C4-2B (cell line): ENCODE results near the gene NFASC.

Experiments used
- H3K27ac ChIP-seq: fragments of 450-650 bp; 2 replicates; pipeline ENCODE4 v1.5.1; 2017
- ZFX ChIP-seq: fragments of 450-650 bp; IDR thresholded peaks from 2 replicates; pipeline ENCODE4 v1.6.1; 2017
- TF ChIP-seq, protein P1 (sequence below): fragments of 450-650 bp; conservative IDR thresholded peaks from 2 replicates; pipeline ENCODE4 v1.5.1; 2017; ENCODE audit warnings: mild to moderate bottlenecking

NFASC gene

DNA sequence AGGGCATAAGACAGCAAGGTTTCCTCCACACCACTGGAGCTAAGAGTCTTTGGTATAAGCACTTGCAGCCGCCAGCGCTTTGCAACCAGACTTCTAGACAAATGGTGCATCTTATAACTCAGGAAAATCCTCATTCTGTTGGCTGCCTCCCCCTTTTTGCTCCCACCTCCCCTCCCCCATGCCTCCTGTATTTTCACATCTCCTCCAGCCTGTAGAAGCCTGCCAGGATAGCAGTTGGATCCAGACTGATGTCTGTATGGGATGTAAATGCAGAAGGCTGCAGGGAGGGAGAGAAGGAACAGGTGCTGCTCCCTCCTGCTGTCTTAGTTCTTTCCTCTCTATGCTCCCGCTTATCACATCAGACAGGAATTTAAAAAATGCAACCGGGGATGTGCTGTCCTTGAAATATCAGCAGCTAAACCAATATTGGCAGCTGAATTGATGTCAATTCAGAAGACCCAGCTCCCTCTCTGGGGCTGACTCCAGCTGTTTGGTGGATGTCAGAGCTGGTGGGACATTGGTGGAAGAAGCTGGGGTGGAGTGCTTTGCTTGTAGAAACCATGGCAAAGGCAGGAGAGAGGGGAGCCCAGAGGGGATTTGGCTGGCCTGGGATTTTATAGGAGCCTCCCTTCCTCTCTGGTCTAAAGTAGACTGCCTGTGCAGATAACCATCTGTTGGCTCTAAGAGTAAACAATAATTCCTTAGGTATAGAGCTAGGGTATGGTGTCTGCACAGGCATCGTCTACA, 53.5 kb downstream of the NFASC start:
- H3K27ac ChIP-seq, result no peak overlapping the region
- no peak for TF ChIP-seq ZFX

DNA sequence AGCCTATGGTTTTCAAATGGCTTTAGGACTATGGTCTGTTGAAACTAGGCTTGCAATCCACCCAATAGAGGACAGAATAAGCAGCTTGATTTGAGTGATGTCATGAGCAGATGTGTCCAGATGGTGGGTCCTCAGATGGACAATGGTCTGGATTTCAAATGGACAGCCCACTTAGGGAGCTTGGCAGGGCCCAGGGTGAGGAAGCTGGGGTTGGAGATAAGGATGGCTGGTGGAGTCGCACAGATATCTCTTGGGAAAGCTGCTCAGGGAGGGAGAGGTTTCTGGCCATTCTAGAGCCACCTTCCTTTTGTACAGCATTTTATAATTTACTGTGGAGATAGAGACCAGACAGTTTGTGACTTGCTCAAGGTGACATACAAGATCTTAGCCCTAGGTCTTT, 55.0 kb downstream of the NFASC start:
- TF ChIP-seq, protein P1, sequence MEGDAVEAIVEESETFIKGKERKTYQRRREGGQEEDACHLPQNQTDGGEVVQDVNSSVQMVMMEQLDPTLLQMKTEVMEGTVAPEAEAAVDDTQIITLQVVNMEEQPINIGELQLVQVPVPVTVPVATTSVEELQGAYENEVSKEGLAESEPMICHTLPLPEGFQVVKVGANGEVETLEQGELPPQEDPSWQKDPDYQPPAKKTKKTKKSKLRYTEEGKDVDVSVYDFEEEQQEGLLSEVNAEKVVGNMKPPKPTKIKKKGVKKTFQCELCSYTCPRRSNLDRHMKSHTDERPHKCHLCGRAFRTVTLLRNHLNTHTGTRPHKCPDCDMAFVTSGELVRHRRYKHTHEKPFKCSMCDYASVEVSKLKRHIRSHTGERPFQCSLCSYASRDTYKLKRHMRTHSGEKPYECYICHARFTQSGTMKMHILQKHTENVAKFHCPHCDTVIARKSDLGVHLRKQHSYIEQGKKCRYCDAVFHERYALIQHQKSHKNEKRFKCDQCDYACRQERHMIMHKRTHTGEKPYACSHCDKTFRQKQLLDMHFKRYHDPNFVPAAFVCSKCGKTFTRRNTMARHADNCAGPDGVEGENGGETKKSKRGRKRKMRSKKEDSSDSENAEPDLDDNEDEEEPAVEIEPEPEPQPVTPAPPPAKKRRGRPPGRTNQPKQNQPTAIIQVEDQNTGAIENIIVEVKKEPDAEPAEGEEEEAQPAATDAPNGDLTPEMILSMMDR, result no peak
- TF ChIP-seq ZFX, result no peak
- no peak overlapping the region for H3K27ac ChIP-seq

DNA sequence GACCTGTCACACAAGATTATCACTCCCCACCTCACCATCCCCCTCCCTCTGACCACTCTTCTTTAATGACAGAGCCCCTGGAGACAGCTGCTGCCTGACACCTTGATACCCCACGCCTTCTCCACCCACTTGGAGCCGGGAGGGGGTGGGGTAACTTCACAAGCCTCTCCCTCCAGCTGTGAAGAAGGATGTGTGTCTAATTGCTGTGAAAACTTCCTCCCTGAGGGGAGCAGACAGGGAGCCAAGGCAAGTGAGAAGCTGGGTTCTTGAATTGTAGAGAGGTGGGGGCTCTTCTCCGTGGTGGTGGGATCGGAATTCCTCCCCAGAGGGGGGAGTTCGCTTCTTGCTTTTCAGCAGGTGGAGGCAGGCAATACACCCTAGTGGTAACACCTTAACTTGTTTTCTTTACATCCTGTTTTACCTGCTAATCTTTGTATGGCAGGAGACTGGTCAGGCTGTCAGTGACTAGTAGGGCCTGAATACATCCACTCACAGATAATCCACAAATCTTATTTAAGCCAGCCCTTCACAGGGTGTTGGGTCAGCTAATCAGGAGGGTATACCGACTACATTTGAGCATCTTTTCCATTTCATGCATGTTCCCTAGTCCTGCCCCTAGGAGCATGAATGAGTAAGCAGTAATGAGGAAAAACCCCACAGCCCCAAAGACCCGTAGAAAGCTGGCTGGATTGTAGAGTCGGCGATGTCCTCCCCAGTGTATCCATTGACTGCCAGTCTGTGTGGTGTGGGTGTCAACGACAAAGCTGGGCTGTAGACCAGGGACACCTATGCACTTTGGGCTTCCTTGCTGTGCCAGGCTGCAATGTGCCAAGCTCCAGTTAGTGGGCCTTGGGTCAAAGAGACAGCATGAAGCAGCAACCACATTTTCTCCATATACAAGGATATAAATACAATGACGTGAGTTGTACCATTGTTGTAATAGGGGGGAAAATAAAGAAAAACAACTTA, 57.3 kb downstream of the NFASC start:
- TF ChIP-seq, protein P1, result no peak
- TF ChIP-seq ZFX, result no peak
- no peak overlapping the region for H3K27ac ChIP-seq

DNA sequence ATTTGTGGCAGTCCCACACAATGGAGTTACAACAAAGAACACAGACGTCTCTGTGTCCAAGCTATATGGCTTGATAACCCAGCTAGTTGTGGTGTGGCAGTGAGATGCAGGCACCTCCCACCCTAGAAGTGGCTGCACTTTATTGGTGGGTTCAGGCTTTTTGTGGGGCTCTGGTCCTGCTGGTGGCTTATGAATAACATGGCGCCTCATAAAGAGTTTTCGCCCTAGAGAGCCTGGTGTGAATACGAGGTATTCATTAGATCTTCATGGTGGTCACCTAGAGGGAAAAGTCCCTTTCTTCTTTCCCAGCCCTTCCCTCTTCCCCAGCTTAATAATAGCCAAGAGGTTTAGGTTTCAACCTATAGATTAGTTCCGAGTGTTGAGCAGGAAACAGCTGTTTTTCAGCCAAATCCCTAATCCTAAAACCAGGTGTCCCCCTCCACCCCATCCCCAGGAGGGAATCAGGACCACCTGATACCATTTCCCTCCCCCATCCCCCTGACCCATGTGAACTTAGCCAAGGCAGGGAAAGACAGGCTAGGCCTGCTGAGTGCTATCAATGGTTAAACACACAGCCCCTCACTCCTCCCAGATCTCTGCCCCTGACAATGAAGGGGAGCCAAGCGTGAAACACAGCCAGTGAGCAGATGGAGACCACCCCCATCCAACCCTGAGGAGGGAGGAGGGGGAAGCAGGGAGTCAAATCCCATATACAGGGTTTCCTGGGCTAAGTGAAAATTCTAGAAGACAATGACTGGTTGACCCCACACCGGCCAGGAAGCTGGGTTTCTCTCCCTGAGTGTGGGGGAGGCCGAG, 58.2 kb downstream of the NFASC start:
- H3K27ac ChIP-seq, result no peak overlapping the region
- no peak for TF ChIP-seq ZFX
- TF ChIP-seq, protein P1, result no peak

DNA sequence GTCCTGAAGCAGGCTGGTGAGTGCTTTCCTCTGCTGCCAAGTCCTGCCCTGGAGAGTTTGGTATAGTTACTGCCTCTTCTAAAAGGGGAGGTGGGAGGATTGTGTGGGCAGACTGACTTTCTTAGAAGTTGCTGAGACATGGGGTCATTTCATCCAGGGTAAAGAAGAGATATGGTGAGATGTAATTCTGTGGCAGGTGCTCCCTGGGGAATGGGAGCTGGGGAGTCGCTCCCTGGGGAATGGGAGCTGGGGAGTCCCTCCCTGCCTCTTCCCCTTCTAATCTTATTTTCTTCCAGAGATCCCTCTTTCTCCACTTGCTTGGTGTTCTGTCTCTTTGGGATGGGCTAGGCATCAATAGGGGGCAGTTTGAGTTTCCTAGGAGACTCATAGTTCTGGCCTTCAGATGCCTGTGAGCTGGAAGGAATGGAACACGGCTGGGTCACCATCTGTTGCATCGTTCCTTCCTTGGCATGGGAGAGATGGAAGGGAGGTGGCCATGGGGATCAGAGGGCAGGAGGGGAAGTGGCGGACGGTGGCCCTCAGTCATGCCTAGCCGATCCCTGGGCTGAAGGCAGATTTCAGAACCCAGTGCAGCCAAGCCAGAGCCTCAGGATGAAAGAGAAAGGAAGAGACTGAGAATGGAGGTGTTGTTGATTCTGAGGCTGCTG, 59.0 kb downstream of the NFASC start:
- H3K27ac ChIP-seq, result no peak overlapping the region
- TF ChIP-seq, protein P1, result no peak

DNA sequence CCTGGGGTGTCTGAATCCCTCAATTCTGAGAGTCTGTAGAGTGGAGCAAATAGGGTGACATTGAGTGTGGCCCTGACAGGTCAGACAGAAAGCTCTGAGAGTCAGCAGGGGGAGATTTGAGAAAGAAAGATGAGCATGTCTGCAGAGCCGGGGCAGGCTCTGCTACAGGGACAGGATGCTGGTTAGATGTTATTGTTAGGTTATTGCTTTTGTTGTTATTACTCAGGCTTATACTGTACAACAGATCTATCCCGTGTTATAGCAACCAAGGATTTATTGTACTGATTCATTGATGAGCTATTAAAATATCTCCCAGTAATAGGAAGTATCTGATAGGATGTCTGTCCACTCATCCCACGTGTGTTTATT, 59.5 kb downstream of the NFASC start:
- TF ChIP-seq, protein P1, result no peak
- TF ChIP-seq ZFX, result no peak
- no peak overlapping the region for H3K27ac ChIP-seq

DNA sequence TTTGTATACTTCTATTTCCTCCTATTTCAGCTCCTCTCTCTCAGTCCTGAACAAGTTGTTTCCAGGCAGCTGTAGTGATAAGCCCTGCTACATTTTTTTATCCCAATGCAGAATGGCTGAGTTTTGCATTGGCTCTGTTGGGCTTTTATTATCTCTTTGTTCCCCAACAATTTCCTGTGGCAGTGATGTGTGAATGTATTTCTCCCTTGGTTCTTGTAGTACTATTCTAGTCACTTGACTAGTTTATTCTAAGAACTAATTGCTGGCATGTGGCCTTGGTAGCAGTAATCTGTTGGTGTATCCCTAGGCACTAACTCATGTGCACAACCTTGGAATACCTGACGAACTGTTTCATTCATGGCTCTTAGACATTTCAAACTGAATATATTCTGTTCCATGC, 60.7 kb downstream of the NFASC start:
- TF ChIP-seq ZFX, result no peak
- TF ChIP-seq, protein P1, result no peak
- no peak overlapping the region for H3K27ac ChIP-seq
